Astrocyte of the hippocampus (primary cell): Measurements from ENCODE around the gene NUPR2.
"Not testable (repeated sequence)": the region's sequence is repeated elsewhere in the genome, so short reads cannot be mapped to it uniquely, and the experiment has no call there.

Experiments used
- DNase-seq: peaks from one replicate; pipeline ENCODE4 v3.0.0; 2011; ENCODE audit warnings: low read depth, low spot score

Gene NUPR2

DNA sequence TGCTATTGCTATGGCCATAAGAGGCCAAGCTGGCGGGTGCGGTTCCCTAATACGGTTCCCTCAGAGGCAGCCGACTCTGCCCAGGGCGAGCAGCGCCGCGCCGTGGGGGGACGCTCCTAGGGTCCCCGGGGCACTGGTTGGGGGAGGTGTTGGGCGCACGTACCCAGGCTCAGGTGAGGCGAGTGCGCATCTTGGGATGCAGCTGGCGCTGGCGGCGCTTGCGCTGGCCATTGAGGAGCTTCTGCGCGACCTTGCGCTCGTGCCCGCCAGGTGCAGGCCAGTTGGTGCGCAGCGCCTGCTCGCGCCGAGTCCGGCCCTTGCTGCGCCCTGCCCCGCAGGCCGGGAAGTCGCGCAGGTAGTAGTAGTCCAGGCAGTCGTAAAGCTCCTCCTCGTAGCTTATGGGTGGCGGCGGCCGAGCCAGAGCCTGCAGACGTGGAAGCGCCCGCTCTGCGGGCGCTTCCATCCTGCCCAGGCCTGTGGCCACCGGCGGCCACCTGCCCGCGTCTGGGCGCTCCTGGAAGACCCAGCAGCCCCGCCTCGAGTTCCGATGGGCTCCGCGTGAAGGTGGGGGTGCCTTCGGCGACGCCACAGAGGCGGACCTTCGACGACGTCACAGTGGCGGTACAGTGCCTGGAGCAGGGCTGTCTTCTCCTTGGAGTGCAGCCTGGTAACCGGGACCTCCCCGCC, at the start of gene NUPR2:
TSS of gene NUPR2 (minus strand) at position 566 of the 687 bp plus-strand sequence. CDS start at position 463, 103 bp downstream.
- no peak for DNase-seq

DNA sequence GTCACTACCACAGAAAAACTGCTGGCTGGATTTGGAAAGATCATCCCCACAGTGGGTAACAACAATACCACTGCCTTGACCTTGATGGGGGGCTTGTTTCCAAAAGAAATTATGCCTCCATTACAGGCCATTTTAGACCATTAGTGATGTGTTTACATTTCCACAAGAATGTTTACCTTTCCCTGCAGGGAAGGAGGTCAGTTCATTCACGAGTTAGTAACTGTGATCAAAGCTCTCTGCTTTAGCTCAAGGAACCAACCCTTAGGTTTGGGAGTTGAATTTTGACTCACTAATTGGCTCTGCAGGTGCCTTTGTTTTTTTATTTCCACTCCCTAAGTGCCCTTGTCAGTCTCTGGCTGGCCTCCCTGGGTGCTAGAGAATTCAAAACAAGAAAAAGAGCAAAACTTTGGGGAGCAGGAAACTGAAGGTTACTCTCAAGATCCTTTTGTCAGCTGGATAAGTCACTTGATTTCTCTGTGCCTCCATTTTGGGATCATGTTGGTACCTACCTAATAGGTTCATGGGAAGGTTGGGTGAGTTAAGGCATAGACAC, 41.1 kb upstream of the NUPR2 start:
- DNase-seq = no peak

GRCh38 chr7:56131062-56131461, 14.8 kb upstream of the NUPR2 start:
- DNase-seq = not testable (repeated sequence)

- DNase-seq = no peak
These were observed 11.2 kb upstream of the NUPR2 start for GRCh38 chr7:56127241-56127975.

GRCh38 chr7:56125831-56126230, 9.6 kb upstream of the NUPR2 start:
- no peak for DNase-seq

GRCh38 chr7:56124981-56125380, 8.8 kb upstream of the NUPR2 start:
- DNase-seq = no peak

- DNase-seq = no peak
These were observed 5.2 kb upstream of the NUPR2 start for GRCh38 chr7:56121440-56121839.

- not testable (repeated sequence) for DNase-seq
These were observed 4.0 kb downstream of the NUPR2 start for GRCh38 chr7:56112244-56112643.

DNA sequence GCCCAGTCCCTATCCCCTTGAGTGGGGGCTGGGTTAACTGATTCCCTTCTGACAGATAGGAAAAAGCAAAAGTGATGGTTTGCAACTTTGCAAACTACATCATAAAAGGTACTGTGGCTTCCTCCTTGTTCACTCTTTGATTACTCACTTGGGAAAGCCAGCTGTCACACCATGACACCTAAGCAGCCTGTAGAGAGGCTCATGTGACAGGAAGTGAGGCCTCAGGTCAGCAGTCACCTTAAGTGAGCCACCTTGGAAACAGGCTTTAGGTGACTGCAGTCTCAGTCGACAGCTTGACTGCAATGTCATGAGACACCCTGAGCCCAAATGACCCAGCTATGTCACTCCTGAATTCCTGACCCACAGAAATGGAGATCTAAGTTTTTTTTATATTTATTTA, 5.6 kb downstream of the NUPR2 start:
- no peak for DNase-seq

DNA sequence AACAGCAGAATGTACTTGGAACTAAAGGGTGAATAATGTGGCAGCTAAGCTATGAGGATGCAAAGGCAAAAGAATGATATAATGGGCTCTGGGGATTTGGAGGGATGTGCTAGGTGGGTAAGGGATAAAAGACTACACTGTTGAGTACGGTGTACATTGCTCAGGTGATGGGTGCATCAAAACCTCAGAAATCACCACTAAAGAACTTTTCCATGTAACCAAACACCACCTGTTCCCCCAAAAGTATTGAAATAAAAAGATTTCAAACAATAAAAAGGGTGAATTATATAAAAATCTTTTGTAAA, 8.3 kb downstream of the NUPR2 start:
- no peak for DNase-seq

- peak; percentile 99 for DNase-seq
These were observed 9.8 kb downstream of the NUPR2 start, which contains the start of gene CHCHD2 for GRCh38 chr7:56106108-56107073. TSS of gene CHCHD2 (minus strand) at chr7:56106476. CDS start at chr7:56106413, 63 bp downstream.

DNA sequence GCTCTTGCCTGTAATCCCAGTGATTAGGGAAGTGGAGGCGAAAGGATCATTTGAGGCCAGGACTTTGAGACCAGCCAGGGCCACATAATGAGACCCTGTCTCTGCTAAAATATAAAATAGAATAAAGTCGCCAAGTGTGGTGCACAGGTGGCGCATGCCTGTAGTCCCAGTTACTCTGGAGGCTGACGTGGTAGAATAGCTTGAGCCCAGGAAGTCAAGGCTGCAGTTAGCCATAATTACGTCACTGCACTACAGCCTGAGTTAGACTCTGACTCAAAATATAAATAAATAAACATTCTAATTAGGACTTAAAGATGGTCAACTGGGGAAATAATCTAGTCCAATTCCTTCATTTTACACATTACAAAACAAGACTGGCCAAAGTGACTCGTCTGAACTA, 10.7 kb downstream of the NUPR2 start:
- peak; percentile 69 for DNase-seq

DNA sequence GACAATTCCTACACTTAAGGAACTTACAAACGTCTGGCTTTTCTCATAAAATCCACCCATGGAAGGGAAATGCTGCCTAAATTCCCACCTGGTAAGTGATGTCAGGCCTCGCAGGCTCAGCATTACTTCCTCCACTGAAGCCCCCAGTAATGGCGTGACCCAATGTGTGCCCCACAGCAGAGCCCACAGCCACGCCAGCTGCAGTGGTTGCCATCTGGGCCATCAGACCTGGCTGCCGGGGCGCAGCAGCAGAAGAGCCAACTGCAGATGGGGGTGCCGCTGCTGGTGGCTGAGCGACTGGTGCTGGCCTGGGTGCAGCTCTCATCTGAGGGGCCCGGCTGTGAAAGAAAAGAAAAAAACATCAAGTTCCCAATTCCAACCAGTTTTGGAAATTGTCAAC, 12.1 kb downstream of the NUPR2 start:
- DNase-seq = not testable (repeated sequence)

- no peak for DNase-seq
These were observed 16.6 kb downstream of the NUPR2 start for GRCh38 chr7:56099653-56100052.

DNA sequence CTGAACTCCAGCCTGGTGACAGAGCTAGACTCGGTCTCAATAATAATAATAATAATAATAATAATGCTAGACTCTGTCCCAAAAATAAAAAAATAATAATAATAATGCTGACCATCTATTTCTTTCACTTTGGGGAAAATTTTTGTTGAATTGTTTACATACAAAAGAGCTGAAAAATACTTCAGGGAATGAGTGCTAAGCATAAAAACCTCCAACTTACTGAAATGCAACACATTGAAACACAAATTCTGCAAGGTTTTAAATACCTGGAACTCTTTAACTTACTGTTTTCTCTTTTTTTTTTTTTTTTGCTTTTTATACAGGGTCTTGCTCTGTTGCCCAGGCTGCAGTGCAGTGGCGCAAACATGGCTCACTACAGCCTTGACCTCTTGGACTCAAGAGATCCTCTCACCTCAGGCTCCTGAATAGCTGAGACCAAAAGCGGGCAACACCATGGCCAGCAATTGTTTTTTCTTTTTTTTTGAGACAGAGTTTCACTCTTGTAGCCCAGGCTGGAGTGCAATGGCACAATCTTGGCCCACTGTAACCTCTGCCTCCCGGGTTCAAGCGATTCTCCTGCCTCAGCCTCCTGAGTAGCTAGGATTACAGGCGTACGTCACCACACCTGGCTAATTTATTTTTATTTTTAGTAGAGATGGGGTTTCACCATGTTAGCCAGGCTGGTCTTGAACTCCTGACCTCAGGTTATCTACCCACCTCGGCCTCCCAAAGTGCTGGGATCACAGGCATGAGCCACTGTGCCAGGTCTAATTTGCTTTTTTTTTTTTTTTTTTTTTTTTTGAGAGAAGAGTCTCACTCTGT, 17.8 kb downstream of the NUPR2 start:
- DNase-seq = not testable (repeated sequence)

GRCh38 chr7:56097700-56098099, 18.5 kb downstream of the NUPR2 start:
- peak; percentile 35 for DNase-seq

DNA sequence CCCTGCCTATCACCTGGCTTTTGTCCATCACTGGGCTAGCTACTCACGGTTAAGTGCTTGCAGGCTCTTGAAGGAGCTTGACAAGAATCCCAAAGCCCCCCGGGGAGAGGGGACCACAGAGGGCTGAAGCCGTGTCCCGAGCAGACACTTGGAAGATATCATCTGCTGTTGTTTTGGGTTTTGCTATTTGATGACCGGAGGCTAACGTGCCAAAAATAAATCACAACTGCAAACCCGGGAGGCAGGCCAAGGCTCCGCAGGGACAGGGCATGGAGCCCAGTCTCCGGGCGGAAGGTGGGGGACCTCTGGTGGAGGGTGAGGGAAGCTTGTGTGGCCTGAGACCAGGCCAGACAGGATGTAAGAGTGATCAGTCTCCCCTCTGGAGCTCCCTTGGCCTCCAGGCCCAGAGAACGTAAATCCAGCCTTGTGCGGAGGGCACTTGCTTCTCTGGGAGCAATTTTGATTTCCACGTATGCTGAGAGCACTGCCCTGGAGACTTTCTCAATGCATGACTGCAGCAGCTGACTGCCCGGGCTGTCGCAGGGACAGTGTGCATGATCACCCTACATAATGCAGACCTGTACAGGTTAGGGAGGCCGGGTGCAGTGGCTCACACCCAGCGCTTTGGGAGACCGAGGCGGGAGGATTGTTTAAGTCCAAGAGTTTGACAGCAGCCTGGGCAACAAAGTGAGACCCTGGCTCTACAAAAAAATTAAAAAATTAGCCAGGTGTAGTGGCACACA, 23.3 kb downstream of the NUPR2 start, which contains the start of gene PHKG1:
TSS of gene PHKG1 (minus strand) at position 164 of the 743 bp plus-strand sequence. CDS start 4,011 bp downstream, outside the sequence.
- peak; percentile 91 for DNase-seq

GRCh38 chr7:56092388-56092787, 23.8 kb downstream of the NUPR2 start:
- not testable (repeated sequence) for DNase-seq

DNA sequence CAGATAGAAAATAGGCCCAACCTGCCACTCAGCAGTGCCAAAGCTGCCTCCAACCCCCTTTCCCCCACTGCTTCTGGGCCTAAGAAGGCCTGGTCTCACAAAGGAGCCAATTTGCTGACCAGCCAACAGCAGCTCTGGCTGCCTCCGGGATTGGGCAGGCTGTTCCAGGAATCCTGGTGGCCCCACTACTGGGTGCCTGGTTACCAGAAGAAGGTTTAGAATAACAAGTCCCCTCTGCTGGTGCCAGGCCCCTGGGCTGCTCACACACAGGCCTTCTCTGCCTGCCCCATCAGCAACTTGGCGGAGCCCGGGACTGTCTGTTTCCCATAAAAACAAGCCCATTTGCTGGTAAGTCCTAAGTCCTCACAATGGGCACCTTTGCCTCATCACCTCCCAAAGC, 24.6 kb downstream of the NUPR2 start:
- peak; percentile 76 for DNase-seq

- no peak for DNase-seq
These were observed 28.8 kb downstream of the NUPR2 start for GRCh38 chr7:56087445-56087844.
